NCI-H2081 treated with DMSO at 0.1 percent for 48 hours (cell line): ENCODE measurements around the gene DCLK1.

ENCODE experiments used
- DNase-seq: peaks from one replicate; lab custom pipeline; 2025; lab: John Stamatoyannopoulos, UW

DCLK1 gene

GRCh38 chr13:35859981-35860380 is 271.2 kb downstream of the DCLK1 start:
- no peak for DNase-seq

GRCh38 chr13:35858665-35859064 is 272.5 kb downstream of the DCLK1 start:
- no peak for DNase-seq

GRCh38 chr13:35857769-35858168 is 273.4 kb downstream of the DCLK1 start:
- DNase-seq: no peak

GRCh38 chr13:35856721-35857364 is 274.3 kb downstream of the DCLK1 start:
- no peak for DNase-seq

- DNase-seq: no peak
Observed at GRCh38 chr13:35856084-35856483, 275.1 kb downstream of the DCLK1 start.

GRCh38 chr13:35855531-35856019 is 275.6 kb downstream of the DCLK1 start:
- DNase-seq: no peak

- DNase-seq: no peak
Observed at GRCh38 chr13:35854286-35854685, 276.9 kb downstream of the DCLK1 start.

- DNase-seq: no peak
Observed at GRCh38 chr13:35851881-35852280, 279.3 kb downstream of the DCLK1 start.

GRCh38 chr13:35851356-35851755 is 279.8 kb downstream of the DCLK1 start:
- no peak for DNase-seq

GRCh38 chr13:35850569-35850968 is 280.6 kb downstream of the DCLK1 start:
- DNase-seq: no peak

GRCh38 chr13:35849256-35849644 is 281.9 kb downstream of the DCLK1 start:
- no peak for DNase-seq

- no peak for DNase-seq
Observed at GRCh38 chr13:35848336-35849255, 282.6 kb downstream of the DCLK1 start.

GRCh38 chr13:35843272-35843671 is 287.9 kb downstream of the DCLK1 start:
- no peak for DNase-seq

- no peak for DNase-seq
Observed at GRCh38 chr13:35841060-35841521, 290.1 kb downstream of the DCLK1 start.

- no peak for DNase-seq
Observed at GRCh38 chr13:35839806-35840205, 291.4 kb downstream of the DCLK1 start.

- no peak for DNase-seq
Observed at GRCh38 chr13:35838356-35838755, 292.8 kb downstream of the DCLK1 start.

- no peak for DNase-seq
Observed at GRCh38 chr13:35836446-35836845, 294.7 kb downstream of the DCLK1 start.

GRCh38 chr13:35835989-35836388 is 295.2 kb downstream of the DCLK1 start:
- no peak for DNase-seq

- no peak for DNase-seq
Observed at GRCh38 chr13:35833608-35834275, 297.4 kb downstream of the DCLK1 start.

GRCh38 chr13:35833031-35833430 is 298.2 kb downstream of the DCLK1 start:
- no peak for DNase-seq

- DNase-seq: no peak
Observed at GRCh38 chr13:35832551-35832950, 298.6 kb downstream of the DCLK1 start.

GRCh38 chr13:35830850-35831450 is 300.2 kb downstream of the DCLK1 start:
- no peak for DNase-seq
